ENCODE measurements around the gene WNT5B. TPM values are rescaled to one million over a fixed set of nuclear protein-coding genes. Genes with fewer than 3 reads are reported as not detected.

Gene WNT5B
- polyA plus RNA-seq, 1 of the 3 experiments (the other 2 are of a cell fraction) = 29.3 TPM

DNA sequence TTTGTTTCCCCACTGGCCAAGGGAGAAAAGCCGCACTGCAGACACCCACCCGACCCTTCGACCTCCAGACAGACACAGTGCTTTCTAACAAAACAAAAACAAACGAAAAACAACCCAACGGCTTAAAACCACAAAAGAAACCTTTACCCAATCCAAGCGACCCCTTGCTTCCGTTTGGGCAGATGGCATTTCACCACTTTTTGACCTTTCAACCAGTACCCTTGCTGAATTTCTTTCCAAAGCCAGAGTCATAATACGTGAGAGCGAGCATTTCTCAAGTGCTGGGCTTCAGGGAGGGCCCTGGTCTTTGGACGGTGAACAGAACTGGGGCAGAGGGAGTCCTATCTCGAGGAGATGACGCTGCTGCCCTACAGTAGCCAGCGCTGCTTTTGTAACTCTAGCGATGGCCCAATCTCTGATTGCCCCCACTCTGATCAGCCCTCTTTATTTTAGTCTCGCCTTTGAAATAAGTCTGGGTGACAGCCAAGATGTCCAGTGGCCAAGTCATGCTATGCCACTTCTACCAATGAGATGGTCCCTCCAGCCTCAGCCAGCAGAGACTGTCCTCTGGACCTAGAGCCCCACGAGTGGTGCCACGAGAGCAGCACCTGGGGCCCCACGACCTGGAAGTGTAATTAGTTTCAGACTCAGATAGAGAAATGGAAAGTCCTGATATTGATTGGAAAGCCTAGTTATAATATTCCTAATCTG is 40.0 kb downstream of the WNT5B start (continued):
- TF ChIP-seq, protein P1, sequence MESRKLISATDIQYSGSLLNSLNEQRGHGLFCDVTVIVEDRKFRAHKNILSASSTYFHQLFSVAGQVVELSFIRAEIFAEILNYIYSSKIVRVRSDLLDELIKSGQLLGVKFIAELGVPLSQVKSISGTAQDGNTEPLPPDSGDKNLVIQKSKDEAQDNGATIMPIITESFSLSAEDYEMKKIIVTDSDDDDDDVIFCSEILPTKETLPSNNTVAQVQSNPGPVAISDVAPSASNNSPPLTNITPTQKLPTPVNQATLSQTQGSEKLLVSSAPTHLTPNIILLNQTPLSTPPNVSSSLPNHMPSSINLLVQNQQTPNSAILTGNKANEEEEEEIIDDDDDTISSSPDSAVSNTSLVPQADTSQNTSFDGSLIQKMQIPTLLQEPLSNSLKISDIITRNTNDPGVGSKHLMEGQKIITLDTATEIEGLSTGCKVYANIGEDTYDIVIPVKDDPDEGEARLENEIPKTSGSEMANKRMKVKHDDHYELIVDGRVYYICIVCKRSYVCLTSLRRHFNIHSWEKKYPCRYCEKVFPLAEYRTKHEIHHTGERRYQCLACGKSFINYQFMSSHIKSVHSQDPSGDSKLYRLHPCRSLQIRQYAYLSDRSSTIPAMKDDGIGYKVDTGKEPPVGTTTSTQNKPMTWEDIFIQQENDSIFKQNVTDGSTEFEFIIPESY (IDR thresholded peaks at IDR 0.05; ENCODE audit: borderline replicate concordance, low read depth) = no peak
- TF ChIP-seq RFX5 (IDR thresholded peaks at IDR 0.05; ENCODE audit: low read length) (no peak), GATA2 (CRISPR knock-in tag; IDR thresholded peaks at IDR 0.05) (no peak), TAF1 (IDR thresholded peaks at IDR 0.05; ENCODE audit: borderline replicate concordance, low read depth, low read length) (no peak), TEAD4 (IDR thresholded peaks at IDR 0.05; ENCODE audit: borderline replicate concordance, insufficient read depth) (no peak), POLR2AphosphoS5 (IDR thresholded peaks at IDR 0.05; ENCODE audit: low read depth, low read length) (no peak), EZH2phosphoT487 (IDR thresholded peaks at IDR 0.05; ENCODE audit: borderline replicate concordance, low read depth) (no peak), JUND (IDR thresholded peaks at IDR 0.05) (no peak), GABPA (IDR thresholded peaks at IDR 0.05; ENCODE audit: low read depth) (no peak), RAD21 (IDR thresholded peaks at IDR 0.05; ENCODE audit: low read length) (no peak), FOSL2 (IDR thresholded peaks at IDR 0.05; ENCODE audit: borderline replicate concordance, low read depth) (no peak)

DNA sequence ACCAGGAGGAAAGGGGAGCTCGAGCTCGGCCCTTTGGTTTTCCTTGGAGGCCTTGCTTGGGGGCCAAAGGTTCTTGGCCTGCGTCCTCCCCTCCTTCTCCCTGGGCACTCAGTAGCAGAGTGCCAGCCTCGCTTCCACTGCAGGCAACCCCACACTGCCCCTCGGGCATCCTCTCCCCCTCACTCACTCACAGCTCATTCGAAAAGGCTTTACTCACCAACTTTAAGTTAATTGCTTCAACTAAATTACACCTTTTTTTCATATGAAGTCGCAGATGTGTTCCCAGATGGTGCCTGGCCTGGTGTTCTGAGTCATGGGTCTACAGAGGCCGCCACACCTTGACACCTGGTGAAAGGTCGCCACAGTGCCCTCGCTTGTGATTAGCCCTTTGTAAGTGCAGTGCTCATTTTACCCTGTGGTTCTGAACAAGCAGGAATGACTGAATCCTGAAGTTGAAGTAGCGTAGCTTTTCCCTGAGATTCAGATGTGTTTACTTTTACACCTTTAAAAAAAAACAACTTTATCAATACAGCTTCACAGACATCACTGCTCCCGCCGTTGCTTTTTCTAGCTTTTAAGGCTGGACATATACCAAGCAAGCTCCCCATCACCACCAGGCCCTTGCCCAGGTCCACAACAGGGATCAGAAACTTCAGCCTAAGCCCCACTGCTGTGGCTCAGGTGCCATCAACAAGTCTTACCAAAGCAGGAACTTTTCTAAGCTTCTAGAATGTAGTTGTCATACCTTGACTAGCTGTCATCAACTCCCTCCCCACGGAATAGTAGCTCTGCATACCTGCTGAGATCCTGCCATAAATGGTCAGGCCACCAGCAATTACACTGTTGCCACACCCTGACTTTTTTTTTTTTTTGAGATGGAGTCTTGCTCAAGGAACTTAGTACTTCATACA is 41.6 kb downstream of the WNT5B start:
- Histone ChIP-seq H3K79me2 (ENCODE audit: insufficient read depth) (no peaks in the 10 kb centered on the region), H3K9me2 (no peaks in the 10 kb centered on the region), H3K27ac (ENCODE audit: low read depth in 2 of 2, low read length in 1 of 2) (no peak overlapping the region), H3K4me1 (ENCODE audit: control insufficient read depth in 1 of 2, insufficient read depth in 2 of 2, low read depth in 1 of 2, low read length in 1 of 2) (no peaks in the 10 kb centered on the region), H3K4me2 (no peak overlapping the region), H3K4me3 (ENCODE audit: low read depth in 2 of 2, low read length in 1 of 2) (no peak overlapping the region), H3F3A (replicated peaks; ENCODE audit: insufficient read depth) (no peaks in the 10 kb centered on the region), H3K36me3 (replicated peaks in 1 of 2; ENCODE audit: control insufficient read depth in 1 of 2, insufficient read depth in 2 of 2, low read length in 1 of 2) (no peaks in the 10 kb centered on the region), H3K27me3 (ENCODE audit: insufficient read depth) (no peaks in the 10 kb centered on the region), H3K9me3 (no peaks in the 10 kb centered on the region), H2AFZ (ENCODE audit: low read depth) (no peak overlapping the region), H3K9ac (no peak overlapping the region), H4K20me1 (ENCODE audit: insufficient read depth) (no peaks in the 10 kb centered on the region)
- WGBS (ENCODE audit: low lambda C conversion rate) = 80% methylated on average over 14 of the region's 14 CpGs
- CTCF ChIA-PET = interaction anchor here (0.6 to 2.5 kb wide), 8 partner anchors 17 to 269 kb away, joined by 3 to 16 read pairs (median 4); no protein-coding TSS in a partner anchor
- POLR2A ChIA-PET = no interaction called here
- DNase-seq = no peak
- TF ChIP-seq, protein P2, sequence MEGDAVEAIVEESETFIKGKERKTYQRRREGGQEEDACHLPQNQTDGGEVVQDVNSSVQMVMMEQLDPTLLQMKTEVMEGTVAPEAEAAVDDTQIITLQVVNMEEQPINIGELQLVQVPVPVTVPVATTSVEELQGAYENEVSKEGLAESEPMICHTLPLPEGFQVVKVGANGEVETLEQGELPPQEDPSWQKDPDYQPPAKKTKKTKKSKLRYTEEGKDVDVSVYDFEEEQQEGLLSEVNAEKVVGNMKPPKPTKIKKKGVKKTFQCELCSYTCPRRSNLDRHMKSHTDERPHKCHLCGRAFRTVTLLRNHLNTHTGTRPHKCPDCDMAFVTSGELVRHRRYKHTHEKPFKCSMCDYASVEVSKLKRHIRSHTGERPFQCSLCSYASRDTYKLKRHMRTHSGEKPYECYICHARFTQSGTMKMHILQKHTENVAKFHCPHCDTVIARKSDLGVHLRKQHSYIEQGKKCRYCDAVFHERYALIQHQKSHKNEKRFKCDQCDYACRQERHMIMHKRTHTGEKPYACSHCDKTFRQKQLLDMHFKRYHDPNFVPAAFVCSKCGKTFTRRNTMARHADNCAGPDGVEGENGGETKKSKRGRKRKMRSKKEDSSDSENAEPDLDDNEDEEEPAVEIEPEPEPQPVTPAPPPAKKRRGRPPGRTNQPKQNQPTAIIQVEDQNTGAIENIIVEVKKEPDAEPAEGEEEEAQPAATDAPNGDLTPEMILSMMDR (IDR thresholded peaks at IDR 0.05) = no peak
- TF ChIP-seq SMC3 (IDR thresholded peaks at IDR 0.05; ENCODE audit: low read depth, low read length) = no peak
- no peak for TF ChIP-seq MXI1 (IDR thresholded peaks at IDR 0.05; ENCODE audit: low read depth, low read length)
- TF ChIP-seq TEAD4 (IDR thresholded peaks at IDR 0.05; ENCODE audit: borderline replicate concordance, insufficient read depth) = no peak
- no peak for TF ChIP-seq FOXJ3 (CRISPR knock-in tag; IDR thresholded peaks at IDR 0.05)
- TF ChIP-seq, protein P3, sequence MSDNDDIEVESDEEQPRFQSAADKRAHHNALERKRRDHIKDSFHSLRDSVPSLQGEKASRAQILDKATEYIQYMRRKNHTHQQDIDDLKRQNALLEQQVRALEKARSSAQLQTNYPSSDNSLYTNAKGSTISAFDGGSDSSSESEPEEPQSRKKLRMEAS (IDR thresholded peaks at IDR 0.05; ENCODE audit: low read depth) = no peak
- TF ChIP-seq RFX5 (IDR thresholded peaks at IDR 0.05; ENCODE audit: low read length) = no peak
- no peak for TF ChIP-seq RAD21 (IDR thresholded peaks at IDR 0.05; ENCODE audit: low read length)
- no peak for TF ChIP-seq GABPA (IDR thresholded peaks at IDR 0.05; ENCODE audit: low read depth)
- TF ChIP-seq NRF1 (IDR thresholded peaks at IDR 0.05; ENCODE audit: low read depth, low read length) = no peak
- no peak for TF ChIP-seq SIN3A (IDR thresholded peaks at IDR 0.05; ENCODE audit: borderline replicate concordance, low read depth, low read length)
- TF ChIP-seq, protein P4, sequence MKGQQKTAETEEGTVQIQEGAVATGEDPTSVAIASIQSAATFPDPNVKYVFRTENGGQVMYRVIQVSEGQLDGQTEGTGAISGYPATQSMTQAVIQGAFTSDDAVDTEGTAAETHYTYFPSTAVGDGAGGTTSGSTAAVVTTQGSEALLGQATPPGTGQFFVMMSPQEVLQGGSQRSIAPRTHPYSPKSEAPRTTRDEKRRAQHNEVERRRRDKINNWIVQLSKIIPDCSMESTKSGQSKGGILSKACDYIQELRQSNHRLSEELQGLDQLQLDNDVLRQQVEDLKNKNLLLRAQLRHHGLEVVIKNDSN (IDR thresholded peaks at IDR 0.05; ENCODE audit: borderline replicate concordance, low read depth) = no peak
- TF ChIP-seq TCF12 (IDR thresholded peaks at IDR 0.05) = no peak
- TF ChIP-seq, protein P5, sequence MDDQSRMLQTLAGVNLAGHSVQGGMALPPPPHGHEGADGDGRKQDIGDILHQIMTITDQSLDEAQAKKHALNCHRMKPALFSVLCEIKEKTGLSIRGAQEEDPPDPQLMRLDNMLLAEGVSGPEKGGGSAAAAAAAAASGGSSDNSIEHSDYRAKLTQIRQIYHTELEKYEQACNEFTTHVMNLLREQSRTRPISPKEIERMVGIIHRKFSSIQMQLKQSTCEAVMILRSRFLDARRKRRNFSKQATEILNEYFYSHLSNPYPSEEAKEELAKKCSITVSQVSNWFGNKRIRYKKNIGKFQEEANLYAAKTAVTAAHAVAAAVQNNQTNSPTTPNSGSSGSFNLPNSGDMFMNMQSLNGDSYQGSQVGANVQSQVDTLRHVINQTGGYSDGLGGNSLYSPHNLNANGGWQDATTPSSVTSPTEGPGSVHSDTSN (IDR thresholded peaks at IDR 0.05) = no peak
- TF ChIP-seq FOXM1 (IDR thresholded peaks at IDR 0.05; ENCODE audit: low read depth) = no peak
- no peak for TF ChIP-seq POLR2AphosphoS5 (IDR thresholded peaks at IDR 0.05; ENCODE audit: low read depth, low read length)

Measured in SK-N-SH (cell line).